ENCODE measurements around the gene EIF3J.

GRCh38 chr15:44501768-44502366, 35.1 kb upstream of the EIF3J start:
- TF ChIP-seq CTCF (conservative IDR thresholded peaks at IDR 0.05; ENCODE audit: low read length), result peak; percentile 73
- TF ChIP-seq EZH2phosphoT487 (IDR thresholded peaks at IDR 0.05; ENCODE audit: borderline replicate concordance), result no peak

Data from Loucy (cell line).